ENCODE measurements around the gene ARHGAP6.

DNA sequence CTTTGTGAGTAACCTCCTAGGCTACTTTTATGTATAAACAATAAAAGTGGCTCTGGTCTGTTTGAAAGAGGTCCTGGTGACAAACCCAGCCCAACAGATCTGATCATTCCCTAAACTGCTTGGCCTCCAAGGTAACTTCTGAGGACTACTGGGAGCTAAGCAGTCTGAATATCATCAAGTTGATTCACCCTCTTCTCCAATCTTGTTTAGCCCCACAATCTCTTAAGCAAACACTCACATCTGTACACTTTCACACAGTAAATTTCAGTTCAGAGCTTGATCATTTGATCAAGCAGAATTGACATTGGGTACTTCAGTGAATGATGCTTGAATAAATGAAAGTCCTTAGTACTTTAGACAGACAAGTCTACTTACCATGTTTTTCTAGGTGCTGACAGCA, 479.9 kb downstream of the ARHGAP6 start:
- TF ChIP-seq, protein P1, sequence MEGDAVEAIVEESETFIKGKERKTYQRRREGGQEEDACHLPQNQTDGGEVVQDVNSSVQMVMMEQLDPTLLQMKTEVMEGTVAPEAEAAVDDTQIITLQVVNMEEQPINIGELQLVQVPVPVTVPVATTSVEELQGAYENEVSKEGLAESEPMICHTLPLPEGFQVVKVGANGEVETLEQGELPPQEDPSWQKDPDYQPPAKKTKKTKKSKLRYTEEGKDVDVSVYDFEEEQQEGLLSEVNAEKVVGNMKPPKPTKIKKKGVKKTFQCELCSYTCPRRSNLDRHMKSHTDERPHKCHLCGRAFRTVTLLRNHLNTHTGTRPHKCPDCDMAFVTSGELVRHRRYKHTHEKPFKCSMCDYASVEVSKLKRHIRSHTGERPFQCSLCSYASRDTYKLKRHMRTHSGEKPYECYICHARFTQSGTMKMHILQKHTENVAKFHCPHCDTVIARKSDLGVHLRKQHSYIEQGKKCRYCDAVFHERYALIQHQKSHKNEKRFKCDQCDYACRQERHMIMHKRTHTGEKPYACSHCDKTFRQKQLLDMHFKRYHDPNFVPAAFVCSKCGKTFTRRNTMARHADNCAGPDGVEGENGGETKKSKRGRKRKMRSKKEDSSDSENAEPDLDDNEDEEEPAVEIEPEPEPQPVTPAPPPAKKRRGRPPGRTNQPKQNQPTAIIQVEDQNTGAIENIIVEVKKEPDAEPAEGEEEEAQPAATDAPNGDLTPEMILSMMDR (IDR thresholded peaks at IDR 0.05; ENCODE audit: insufficient read depth, low read length), result no peak
- TF ChIP-seq POLR2AphosphoS5 (IDR thresholded peaks at IDR 0.05; ENCODE audit: low read depth) (no peak), GABPA (IDR thresholded peaks at IDR 0.05; ENCODE audit: low read depth) (no peak)

All from HL-60 (cell line).